Right lobe of liver (tissue), 4 donors: ENCODE measurements around the gene LRBA.

Source experiments
- POLR2A ChIP-seq: fragments of 450-650 bp; IDR thresholded peaks from one replicate; pipeline ENCODE4 v1.6.1; 2017; ENCODE audit warnings: antibody characterized with exemption, mild to moderate bottlenecking
- TF ChIP-seq, protein P1 (sequence below), 4 donors: fragments of 200-600 bp in 3 of 4; fragments of 450-650 bp in 1 of 4; IDR thresholded peaks; one replicate each; pipeline versions ENCODE4 v1.5.1 to v1.8.0; 2016 to 2022; ENCODE audit warnings: antibody characterized with exemption in 4 of 4, mild to moderate bottlenecking in 2 of 4
- donor health status: DM: no; HTN: no; CAD: no.
- donor health status: DM: no; HTN: no; CAD: no.
- donor health status: DM: no; HTN: yes; CAD: no.

DNA sequence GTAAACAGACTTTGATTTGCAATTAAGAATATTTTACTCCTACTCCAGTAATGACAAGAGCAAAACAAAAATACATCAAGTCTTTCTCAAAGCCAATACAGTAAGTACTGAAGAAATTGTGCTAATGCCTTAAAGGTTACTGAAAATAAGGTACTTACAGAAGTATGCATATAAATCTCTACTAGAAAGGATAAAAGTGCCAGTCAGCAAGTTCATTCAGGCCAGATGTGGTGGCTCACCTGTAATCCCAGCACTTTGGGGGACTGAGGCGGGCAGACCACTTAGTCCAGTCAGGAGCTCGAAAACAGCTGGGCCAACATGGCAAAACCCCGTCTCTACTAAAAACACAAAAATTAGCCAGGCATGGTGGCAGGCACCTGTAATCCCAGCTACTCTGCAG is 27.9 kb downstream of the LRBA start:
- TF ChIP-seq, protein P1, sequence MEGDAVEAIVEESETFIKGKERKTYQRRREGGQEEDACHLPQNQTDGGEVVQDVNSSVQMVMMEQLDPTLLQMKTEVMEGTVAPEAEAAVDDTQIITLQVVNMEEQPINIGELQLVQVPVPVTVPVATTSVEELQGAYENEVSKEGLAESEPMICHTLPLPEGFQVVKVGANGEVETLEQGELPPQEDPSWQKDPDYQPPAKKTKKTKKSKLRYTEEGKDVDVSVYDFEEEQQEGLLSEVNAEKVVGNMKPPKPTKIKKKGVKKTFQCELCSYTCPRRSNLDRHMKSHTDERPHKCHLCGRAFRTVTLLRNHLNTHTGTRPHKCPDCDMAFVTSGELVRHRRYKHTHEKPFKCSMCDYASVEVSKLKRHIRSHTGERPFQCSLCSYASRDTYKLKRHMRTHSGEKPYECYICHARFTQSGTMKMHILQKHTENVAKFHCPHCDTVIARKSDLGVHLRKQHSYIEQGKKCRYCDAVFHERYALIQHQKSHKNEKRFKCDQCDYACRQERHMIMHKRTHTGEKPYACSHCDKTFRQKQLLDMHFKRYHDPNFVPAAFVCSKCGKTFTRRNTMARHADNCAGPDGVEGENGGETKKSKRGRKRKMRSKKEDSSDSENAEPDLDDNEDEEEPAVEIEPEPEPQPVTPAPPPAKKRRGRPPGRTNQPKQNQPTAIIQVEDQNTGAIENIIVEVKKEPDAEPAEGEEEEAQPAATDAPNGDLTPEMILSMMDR (IDR thresholded peaks at IDR 0.05) = no peak
- no peak for TF ChIP-seq POLR2A
